Ovary (tissue), 9 donors: ENCODE data around the gene ARL11. TPM values are rescaled to one million over a fixed set of nuclear protein-coding genes. Genes with fewer than 3 reads are reported as not detected.

Source experiments
- DNase-seq, 5 donors: peaks; one replicate each; pipeline ENCODE4 v3.0.0-alpha.2; 2019 to 2020
- H3K27ac ChIP-seq, 2 donors: fragments of 200-600 bp; one replicate each; pipeline versions ENCODE4 v1.5.1 to v1.8.0; 2019 to 2022
- H3K27me3 ChIP-seq: fragments of 200-600 bp; one replicate; pipeline ENCODE4 v1.8.0; 2022
- H3K36me3 ChIP-seq: fragments of 200-600 bp; sonication (generic); one replicate; pipeline ENCODE4 v1.5.1; 2019
- H3K4me1 ChIP-seq: one replicate; pipeline ENCODE4 v1.8.1; 2013; ENCODE audit warnings: mild to moderate bottlenecking, moderate library complexity; ENCODE audit not compliant: insufficient read depth
- H3K4me3 ChIP-seq: fragments of 200-600 bp; sonication (generic); one replicate; pipeline ENCODE4 v1.5.1; 2017
- H3K9me3 ChIP-seq, 2 donors: fragments of 200-600 bp in 1 of 2; sonication (generic) in 1 of 2; one replicate each; pipeline versions ENCODE4 v1.5.1 to v1.8.1; 2013 to 2019; ENCODE audit warnings: mild to moderate bottlenecking in 1 of 2, moderate library complexity in 1 of 2
- CTCF ChIP-seq, 3 donors: fragments of 450-650 bp in 2 of 3; fragments of 200-600 bp in 1 of 3; IDR thresholded peaks; one replicate each; pipeline versions ENCODE4 v1.5.1 to v1.8.0; 2016 to 2022; ENCODE audit warnings: antibody characterized with exemption in 3 of 3, mild to moderate bottlenecking in 1 of 3
- EP300 ChIP-seq: sonication (generic); formaldehyde crosslinking; IDR thresholded peaks from one replicate; pipeline ENCODE4 v1.6.1; 2017; ENCODE audit warnings: antibody characterized with exemption
- POLR2A ChIP-seq: fragments of 450-650 bp; IDR thresholded peaks from one replicate; pipeline ENCODE4 v1.6.1; 2017; ENCODE audit warnings: antibody characterized with exemption, mild to moderate bottlenecking, moderate library complexity
- WGBS, 3 donors: extraction: QIAGEN DNeasy Blood & Tissue Kit in 1 of 3; methylation state at CpG; one replicate each; pipeline versions ENCODE4 v1.1.5 to v1.1.7; 2013 to 2017; 5-methylcytosine and 5-hydroxymethylcytosine counted together
- intact Hi-C, 4 donors: fragments of 100-400 bp; cut with DNase I; formaldehyde crosslinking; loops; one replicate each; pipeline versions ENCODE4 v1.11.0 to v1.15.1; 2022 to 2023
- polyA plus RNA-seq, 2 donors: library from polyadenylated mRNA; stranded (reverse); fragments of 200-250 nt in 1 of 2; fragments of 350-450 nt in 1 of 2; fragmentation: Illumina TruSeq in 1 of 2; extraction: RNeasy Lipid Tissue Mini Kit (QIAGEN cat#74804) in 1 of 2; gene quantifications; one replicate each; pipeline ENCODE4 v1.2.3, GENCODE V29; 2013 to 2014
- total RNA-seq, 7 donors: library from RNA; depleted of rRNA in 2 of 7; stranded (reverse); fragments of >200 nt in 2 of 7; fragmentation: NEBNext Ultra II Directional in 3 of 7; extraction: Animal tissue kit (Norgen Biotek cat#: 25700) in 3 of 7; gene quantifications; one replicate each; pipeline versions ENCODE4 v1.1.0 to v1.2.4, GENCODE V29; 2016 to 2023
- donor health status: DM: no; HTN: no; CAD: no; lungs with moderate emphysema.
- donor health status: DM: no; HTN: no; CAD: no.
- donor health status: Bipolar disorder and iron deficiency.
- donor health status: DM: yes; HTN: yes; CAD: no.
- donor health status: DM: no; HTN: no; CAD: no.
- donor health status: DM: yes; HTN: yes; CAD: no.

The ARL11 gene
- total and polyA plus RNA-seq, 9 donors = 0.15 to 0.93 (median 0.28) TPM

- intact Hi-C loops = no loop called here
- Histone ChIP-seq H3K4me3 (no peak overlapping the region), H3K27me3 (no peaks in the 10 kb centered on the region), H3K27ac (no peak overlapping the region), H3K36me3 (no peaks in the 10 kb centered on the region), H3K9me3 (no peaks in the 10 kb centered on the region), H3K4me1 (no peaks in the 10 kb centered on the region)
- DNase-seq = no peak
- WGBS, 3 donors = 75 to 85% (median 80%) methylated on average over 4 of the region's 4 CpGs
- TF ChIP-seq POLR2A (no peak), CTCF (IDR thresholded peaks at IDR 0.05) (no peak)
Measured at GRCh38 chr13:49629947-49630346, 1.6 kb downstream of the ARL11 start.

- TF ChIP-seq EP300 (no peak), CTCF (IDR thresholded peaks at IDR 0.05) (no peak), POLR2A (no peak)
- Histone ChIP-seq H3K27ac (no peak overlapping the region), H3K27me3 (no peaks in the 10 kb centered on the region), H3K4me1 (no peaks in the 10 kb centered on the region), H3K9me3 (no peaks in the 10 kb centered on the region), H3K4me3 (no peak overlapping the region), H3K36me3 (no peaks in the 10 kb centered on the region)
- DNase-seq = no peak
- WGBS, 3 donors = 87 to 88% (median 87%) methylated on average over 16 of the region's 16 CpGs
- intact Hi-C loops = no loop called here
Measured at GRCh38 chr13:49630580-49630979, 2.3 kb downstream of the ARL11 start.

GRCh38 chr13:49632156-49632555, 3.8 kb downstream of the ARL11 start:
- H3K4me1 ChIP-seq = no peaks in the 10 kb centered on the region
- intact Hi-C loops = no loop called here
- 84 to 91% (median 89%) methylated on average over 5 of the region's 5 CpGs for WGBS, 3 donors
- H3K9me3 ChIP-seq = no peaks in the 10 kb centered on the region
- no peaks in the 10 kb centered on the region for H3K27me3 ChIP-seq
- H3K36me3 ChIP-seq = no peaks in the 10 kb centered on the region
- H3K27ac ChIP-seq = no peak overlapping the region
- no peak for DNase-seq
- no peak overlapping the region for H3K4me3 ChIP-seq
- TF ChIP-seq CTCF (IDR thresholded peaks at IDR 0.05) (no peak), EP300 (no peak), POLR2A (no peak)

GRCh38 chr13:49633710-49634109, 5.4 kb downstream of the ARL11 start:
- intact Hi-C loops = no loop called here
- Histone ChIP-seq H3K27ac (no peak overlapping the region), H3K36me3 (no peaks in the 10 kb centered on the region), H3K9me3 (no peaks in the 10 kb centered on the region), H3K4me1 (no peaks in the 10 kb centered on the region), H3K27me3 (no peaks in the 10 kb centered on the region), H3K4me3 (no peak overlapping the region)
- TF ChIP-seq CTCF (IDR thresholded peaks at IDR 0.05) = no peak
- no peak for TF ChIP-seq POLR2A
- TF ChIP-seq EP300 = no peak
- WGBS, 3 donors = 73 to 77% (median 76%) methylated on average over 4 of the region's 4 CpGs
- no peak for DNase-seq
